WI38 (cell line): ENCODE data around the gene TOR3A.

Experiments
- H3K4me3 ChIP-seq: 2 replicates; pipeline ENCODE4 v1.5.1; 2011; ENCODE audit warnings: low read depth, mild to moderate bottlenecking, control low read depth, low read length
- TF ChIP-seq, protein P1 (sequence below): IDR thresholded peaks from 2 replicates; pipeline ENCODE4 v1.5.1; 2012; ENCODE audit warnings: low read depth, mild to moderate bottlenecking, control low read depth, low read length

Gene TOR3A

DNA sequence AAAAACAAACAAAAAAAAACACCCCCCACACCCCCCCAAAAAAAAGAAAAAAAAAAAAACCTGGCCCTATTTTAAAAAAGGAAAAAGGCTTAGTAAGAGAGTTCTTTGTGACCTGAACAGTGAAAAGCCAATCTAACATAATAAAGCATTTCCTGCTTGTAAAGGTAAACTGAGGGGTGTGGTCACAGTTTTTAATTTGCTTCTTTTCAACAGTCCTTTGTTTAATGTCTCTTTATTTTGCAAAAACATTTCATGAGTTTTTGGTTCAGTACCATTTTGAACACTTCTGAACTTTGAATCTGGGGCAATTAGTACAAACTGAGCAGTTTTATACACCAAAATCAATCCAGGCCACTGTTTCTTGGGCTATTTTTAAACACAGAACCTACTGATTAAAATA is 37.6 kb downstream of the TOR3A start:
- H3K4me3 ChIP-seq, result no peak overlapping the region
- TF ChIP-seq, protein P1, sequence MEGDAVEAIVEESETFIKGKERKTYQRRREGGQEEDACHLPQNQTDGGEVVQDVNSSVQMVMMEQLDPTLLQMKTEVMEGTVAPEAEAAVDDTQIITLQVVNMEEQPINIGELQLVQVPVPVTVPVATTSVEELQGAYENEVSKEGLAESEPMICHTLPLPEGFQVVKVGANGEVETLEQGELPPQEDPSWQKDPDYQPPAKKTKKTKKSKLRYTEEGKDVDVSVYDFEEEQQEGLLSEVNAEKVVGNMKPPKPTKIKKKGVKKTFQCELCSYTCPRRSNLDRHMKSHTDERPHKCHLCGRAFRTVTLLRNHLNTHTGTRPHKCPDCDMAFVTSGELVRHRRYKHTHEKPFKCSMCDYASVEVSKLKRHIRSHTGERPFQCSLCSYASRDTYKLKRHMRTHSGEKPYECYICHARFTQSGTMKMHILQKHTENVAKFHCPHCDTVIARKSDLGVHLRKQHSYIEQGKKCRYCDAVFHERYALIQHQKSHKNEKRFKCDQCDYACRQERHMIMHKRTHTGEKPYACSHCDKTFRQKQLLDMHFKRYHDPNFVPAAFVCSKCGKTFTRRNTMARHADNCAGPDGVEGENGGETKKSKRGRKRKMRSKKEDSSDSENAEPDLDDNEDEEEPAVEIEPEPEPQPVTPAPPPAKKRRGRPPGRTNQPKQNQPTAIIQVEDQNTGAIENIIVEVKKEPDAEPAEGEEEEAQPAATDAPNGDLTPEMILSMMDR, result no peak

DNA sequence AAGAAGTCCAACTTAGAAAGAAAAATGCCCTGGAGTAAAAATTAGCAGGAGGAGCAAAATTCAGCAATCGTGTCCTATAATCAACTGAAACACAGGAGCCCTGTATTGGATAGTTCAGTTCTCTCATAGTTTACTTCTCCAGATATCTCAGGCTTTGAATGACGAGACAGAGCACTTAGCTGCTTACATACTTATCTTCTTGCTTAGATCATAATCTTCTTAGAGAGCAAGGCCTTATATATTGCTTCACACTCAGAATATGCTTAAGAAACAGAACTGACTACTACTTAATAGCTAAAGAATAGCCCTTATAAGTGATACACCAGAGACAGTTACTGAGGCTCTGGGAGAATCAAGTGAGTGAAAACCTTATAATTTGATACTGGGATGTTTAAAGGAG is 38.9 kb downstream of the TOR3A start:
- TF ChIP-seq, protein P1, result no peak
- H3K4me3 ChIP-seq, result no peak overlapping the region

DNA sequence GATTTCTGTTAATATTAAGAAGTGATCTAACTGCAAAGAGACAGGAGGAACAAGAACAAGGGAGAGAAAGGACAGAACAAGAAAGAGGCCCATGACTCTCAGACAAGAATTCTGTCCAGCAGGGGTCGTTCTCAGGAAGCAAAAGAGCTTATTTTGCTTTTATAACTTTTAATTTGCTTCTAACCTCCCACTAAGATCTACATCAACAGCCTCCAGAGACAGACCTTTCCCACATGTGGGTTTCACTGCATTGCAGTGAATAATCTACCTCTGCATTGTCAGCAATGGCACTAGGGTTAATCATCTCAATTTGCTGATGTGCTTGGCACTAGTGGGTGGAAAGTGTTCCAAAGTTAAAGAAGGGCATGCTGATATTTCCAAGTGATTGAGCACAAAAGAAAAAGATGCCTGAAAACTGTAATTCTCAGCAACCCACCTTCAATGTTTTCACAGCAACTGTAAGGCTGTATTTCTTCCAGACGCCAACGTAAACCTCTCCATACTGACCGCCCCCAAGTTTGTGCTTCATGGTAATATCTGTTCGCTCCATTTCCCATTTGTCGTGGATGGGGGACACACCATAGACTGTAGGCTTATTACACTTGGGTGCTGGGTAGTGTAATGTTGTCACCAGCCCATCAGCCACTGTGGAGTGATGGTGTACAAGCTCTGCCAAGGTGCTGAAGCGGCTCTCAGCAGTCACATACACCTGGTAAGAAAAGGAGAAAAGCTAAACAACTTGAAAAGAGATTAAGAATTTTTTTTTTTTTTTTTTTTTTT is 39.5 kb downstream of the TOR3A start:
- no peak overlapping the region for H3K4me3 ChIP-seq
- TF ChIP-seq, protein P1, result 0 out of 2 replicates have a peak, but pooled peaks have one; percentile 21

DNA sequence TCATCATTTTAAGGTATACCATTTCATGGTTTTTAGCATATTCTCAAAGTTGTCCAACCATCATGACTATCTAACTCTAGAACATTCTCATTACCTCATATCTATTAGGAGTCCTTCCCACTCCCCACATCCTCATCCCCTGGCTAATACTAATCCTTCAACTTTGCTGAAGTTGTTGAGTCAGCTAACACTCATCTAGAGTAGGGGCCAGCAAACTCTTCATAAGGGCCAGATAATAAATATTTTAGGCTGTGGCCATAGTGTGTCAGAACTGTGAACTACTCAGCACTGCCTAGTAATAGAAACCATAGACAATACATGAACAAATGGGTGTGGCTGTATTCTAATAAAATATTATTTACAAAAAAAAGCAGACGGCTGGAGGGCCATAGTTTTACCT is 43.0 kb downstream of the TOR3A start:
- H3K4me3 ChIP-seq, result no peak overlapping the region
- TF ChIP-seq, protein P1, result no peak

DNA sequence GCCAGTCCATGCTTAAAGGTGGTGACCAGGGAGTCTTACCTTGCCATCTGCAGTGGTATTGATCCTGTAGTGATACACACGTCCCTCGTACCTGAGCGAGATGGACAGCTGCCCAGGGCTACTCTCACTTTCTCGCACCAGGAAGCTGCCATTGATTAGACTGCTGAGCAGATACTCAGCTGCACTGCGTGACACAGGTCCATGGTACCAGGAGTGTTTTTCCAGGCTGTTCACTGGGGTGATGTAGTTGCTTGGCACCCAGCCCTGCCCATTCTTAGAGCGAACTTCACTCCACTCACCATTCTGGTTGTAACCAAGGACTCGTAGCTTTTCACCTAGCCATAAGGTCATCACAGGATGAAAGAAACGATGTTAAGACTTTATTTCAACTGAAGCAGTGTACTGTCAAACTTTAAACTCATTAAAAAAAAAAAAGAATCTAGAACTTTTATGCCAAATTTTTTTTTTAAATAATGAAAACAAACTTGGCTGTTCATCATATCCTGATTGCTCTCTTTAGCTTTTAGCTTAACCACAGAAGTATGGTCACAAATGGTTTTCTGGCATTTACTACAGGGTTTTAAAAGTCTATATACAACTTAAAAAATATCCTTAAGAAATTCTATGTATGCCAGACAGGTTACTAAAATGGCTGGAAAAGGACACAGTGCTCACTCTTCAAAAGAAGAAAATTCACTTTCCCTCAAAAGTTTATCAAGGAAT is 44.6 kb downstream of the TOR3A start:
- H3K4me3 ChIP-seq, result no peak overlapping the region
- TF ChIP-seq, protein P1, result no peak

DNA sequence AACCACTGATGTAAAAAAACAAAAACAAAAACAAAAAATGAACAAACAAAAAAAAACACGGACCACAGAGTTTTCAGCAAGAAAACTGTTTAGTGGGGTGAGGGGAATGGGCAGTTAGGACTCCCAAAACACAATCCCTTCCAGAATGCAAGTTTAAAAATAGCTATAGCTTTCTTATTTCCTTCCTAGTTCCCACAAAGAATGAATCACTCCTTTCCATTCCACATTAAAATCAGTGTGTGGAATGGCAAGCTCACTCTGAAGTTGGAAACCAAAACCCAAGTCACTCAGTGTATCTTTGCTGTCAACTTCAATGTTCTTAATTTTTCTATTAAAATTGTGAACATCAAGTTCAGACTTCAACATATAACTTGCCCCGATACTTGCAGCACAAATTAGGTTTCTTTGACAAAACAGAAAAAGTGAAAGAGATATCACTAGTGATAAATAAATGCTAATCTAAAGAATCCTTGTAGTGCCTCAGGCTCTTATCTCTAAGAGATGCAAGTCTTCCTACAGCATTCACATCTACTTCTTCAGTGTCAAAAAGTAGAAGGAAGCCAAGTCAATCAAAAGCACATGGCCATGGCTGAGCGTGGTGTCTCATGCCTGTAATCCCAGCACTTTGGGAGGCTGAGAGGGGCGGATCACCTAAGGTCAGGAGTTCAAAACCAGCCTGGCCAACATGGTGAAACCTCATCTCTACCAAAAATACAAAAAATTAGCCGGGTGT is 45.5 kb downstream of the TOR3A start:
- no peak overlapping the region for H3K4me3 ChIP-seq
- TF ChIP-seq, protein P1, result no peak
